Measurements from ENCODE around the gene ATXN7L3B. TPM values are rescaled to one million over a fixed set of nuclear protein-coding genes. Genes with fewer than 3 reads are reported as not detected.

The ATXN7L3B gene
- polyA plus RNA-seq, 2 of the 4 experiments (the other 2 are of a cell fraction), result 18.1 to 32.8 TPM

GRCh38 chr12:74537126-74537706 lies 419 bp upstream of the ATXN7L3B start (continued):
- TF ChIP-seq REST (IDR thresholded peaks at IDR 0.05) (peak; percentile 11; the same call in 1 of the 2 replicates), JUNB (IDR thresholded peaks at IDR 0.05) (no peak), FOSB (CRISPR knock-in tag; IDR thresholded peaks at IDR 0.05) (no peak), POLR2A (IDR thresholded peaks at IDR 0.05; ENCODE audit: low read length) (no peak), FOXS1 (CRISPR knock-in tag; IDR thresholded peaks at IDR 0.05) (no peak), ESRRA (IDR thresholded peaks at IDR 0.05; ENCODE audit: borderline replicate concordance, low read length) (no peak), CBX8 (IDR thresholded peaks at IDR 0.05) (no peak), HOXB13 (CRISPR knock-in tag; IDR thresholded peaks at IDR 0.05; ENCODE audit: low read depth) (no peak), CTCF (IDR thresholded peaks at IDR 0.05) (peak; percentile 83), RARB (CRISPR knock-in tag; IDR thresholded peaks at IDR 0.05) (no peak), ZFP36 (IDR thresholded peaks at IDR 0.05; ENCODE audit: borderline replicate concordance, partially characterized antibody) (no peak), EHMT2 (IDR thresholded peaks at IDR 0.05; ENCODE audit: low read depth) (no peak), ZC3H11A (IDR thresholded peaks at IDR 0.05) (no peak), SMC3 (IDR thresholded peaks at IDR 0.05) (peak; percentile 60)

GRCh38 chr12:74538491-74539258 lies 1.0 kb downstream of the ATXN7L3B start:
- POLR2A ChIA-PET, result interaction anchor here (0.6 to 1.4 kb wide), 3 partner anchors 9 to 125 kb away, joined by 3 read pairs; no protein-coding TSS in a partner anchor
- Histone ChIP-seq H3K4me3 (peak overlapping the region; percentile 66), H3K27ac (peak overlapping the region; percentile 81 to 96), H3K4me2 (peak overlapping the region; percentile 99), H3K4me1 (peaks cover 21% of the 10 kb centered on the region), H3K9me3 (no peaks in the 10 kb centered on the region)
- CTCF ChIA-PET, result interaction anchor here (2.0 kb wide), 1 partner anchor 11 kb away, joined by 6 read pairs; no protein-coding TSS in a partner anchor
- ATAC-seq (peak in 1 of 2 experiments; percentile 16; a peak in 3 of 6 replicates), FAIRE-seq (peak; percentile 32), DNase-seq (ENCODE audit: low read depth in 1 of 2, low spot score in 1 of 2) (peak in 1 of 2 experiments; percentile 14)
- no peak for TF ChIP-seq KDM5A (IDR thresholded peaks at IDR 0.05)
- TF ChIP-seq MAX (IDR thresholded peaks at IDR 0.05), result peak; percentile 36; the same call in 1 of the 2 replicates
- TF ChIP-seq ZSCAN20 (CRISPR knock-in tag; IDR thresholded peaks at IDR 0.05), result no peak
- WGBS (ENCODE audit: missing lambda C conversion rate), result 49% methylated on average over 7 of the region's 7 CpGs

GRCh38 chr12:74539261-74539660 lies 1.6 kb downstream of the ATXN7L3B start:
- TF ChIP-seq REST (IDR thresholded peaks at IDR 0.05), result no peak
- no peak for TF ChIP-seq NPAS2 (CRISPR knock-in tag; IDR thresholded peaks at IDR 0.05; ENCODE audit: borderline replicate concordance)
- no peak for TF ChIP-seq KDM5A (IDR thresholded peaks at IDR 0.05)
- TF ChIP-seq ESRRA (IDR thresholded peaks at IDR 0.05; ENCODE audit: borderline replicate concordance, low read length), result no peak
- TF ChIP-seq SMC3 (IDR thresholded peaks at IDR 0.05), result no peak
- TF ChIP-seq CHD2 (IDR thresholded peaks at IDR 0.05; ENCODE audit: low read length, partially characterized antibody), result no peak
- no peak for TF ChIP-seq PHF8 (IDR thresholded peaks at IDR 0.05; ENCODE audit: borderline replicate concordance, low read depth)
- TF ChIP-seq ZNF302 (CRISPR knock-in tag; IDR thresholded peaks at IDR 0.05), result no peak
- FAIRE-seq (no peak), ATAC-seq (no peak), DNase-seq (ENCODE audit: low read depth in 1 of 2, low spot score in 1 of 2) (no peak)
- H3K4me1 ChIP-seq, result peaks cover 21% of the 10 kb centered on the region
- peak overlapping the region in 1 of 2 experiments; percentile 96; a peak in 4 of 6 replicates for H3K27ac ChIP-seq
- H3K4me2 ChIP-seq, result peak overlapping the region; percentile 99
- WGBS (ENCODE audit: missing lambda C conversion rate), result 80% methylated on average over 4 of the region's 4 CpGs
- ChIA-PET CTCF (interaction anchor here (2.0 kb wide), 1 partner anchor 10 kb away, joined by 6 read pairs; no protein-coding TSS in a partner anchor), POLR2A (interaction anchor here (0.6 to 1.4 kb wide), 2 partner anchors 9 to 30 kb away, joined by 3 read pairs; no protein-coding TSS in a partner anchor)
- no peaks in the 10 kb centered on the region for H3K9me3 ChIP-seq
- H3K4me3 ChIP-seq, result peak overlapping the region; percentile 66

Data from A549 (cell line).